UCSD-AML1 (cell line): ENCODE results near the gene TTLL7.
"Not testable (repeated sequence)": the region's sequence is repeated elsewhere in the genome, so short reads cannot be mapped to it uniquely, and the experiment has no call there.

Experiments
- DNase-seq: peaks from one replicate; lab custom pipeline; 2025; ENCODE audit not compliant: unreplicated experiment; lab: John Stamatoyannopoulos, UW

The TTLL7 gene

DNA sequence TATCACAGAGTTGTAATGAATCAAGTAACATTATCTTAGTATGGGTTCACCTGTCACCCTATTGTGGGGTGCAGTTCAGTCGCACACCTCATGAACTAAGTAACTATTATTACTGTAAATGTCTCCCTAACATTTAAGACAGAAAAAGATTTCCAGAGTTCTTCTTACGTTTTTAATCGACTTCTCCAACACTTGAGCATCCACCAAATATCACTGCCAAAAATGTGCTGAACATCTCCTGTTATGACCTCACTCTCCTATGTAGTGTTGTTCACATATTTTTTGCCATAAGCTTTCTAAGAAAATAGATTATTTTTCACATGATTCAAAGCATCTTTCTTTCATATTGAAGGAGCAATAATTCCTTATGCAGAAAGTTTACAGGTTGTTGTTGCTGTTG lies 1.3 kb downstream of the TTLL7 start:
- DNase-seq: no peak

DNA sequence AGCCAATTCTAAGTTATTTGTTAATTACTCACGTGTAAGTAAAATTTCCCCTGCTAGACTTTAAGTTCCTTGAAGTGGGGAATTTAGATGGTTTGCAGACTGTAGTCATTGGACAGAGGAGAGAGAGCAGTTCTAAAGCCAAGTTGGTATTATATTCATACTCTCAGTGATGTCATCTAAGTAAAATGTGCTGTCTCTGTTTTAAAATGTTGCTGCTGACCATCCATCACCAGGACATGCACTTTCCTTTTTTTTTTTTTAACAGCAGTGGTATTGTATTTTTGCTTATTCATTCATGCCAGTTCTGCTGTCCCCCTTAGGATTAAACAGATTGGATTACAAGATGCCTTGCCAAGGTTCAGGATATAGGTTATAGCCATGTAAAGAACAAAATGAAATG lies 2.3 kb downstream of the TTLL7 start:
- no peak for DNase-seq

DNA sequence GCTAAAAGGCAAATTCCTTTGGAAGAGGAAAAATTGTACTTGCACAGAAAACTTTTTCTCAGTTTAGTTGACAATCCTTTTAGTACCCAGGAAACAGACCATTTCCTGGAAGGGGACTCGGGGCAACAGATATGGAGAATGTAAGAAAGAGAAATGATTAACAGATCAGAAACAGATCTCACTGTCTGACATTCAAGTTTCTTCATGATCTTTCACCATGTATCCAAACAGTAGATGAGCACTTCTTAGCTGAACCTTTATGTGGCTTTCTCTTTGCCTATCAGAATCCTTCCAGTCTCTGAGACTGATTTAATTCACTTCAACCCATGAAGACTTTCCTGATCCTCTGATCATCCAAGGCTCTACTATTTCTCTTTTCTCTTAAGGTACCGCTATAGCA lies 2.7 kb downstream of the TTLL7 start:
- no peak for DNase-seq

DNA sequence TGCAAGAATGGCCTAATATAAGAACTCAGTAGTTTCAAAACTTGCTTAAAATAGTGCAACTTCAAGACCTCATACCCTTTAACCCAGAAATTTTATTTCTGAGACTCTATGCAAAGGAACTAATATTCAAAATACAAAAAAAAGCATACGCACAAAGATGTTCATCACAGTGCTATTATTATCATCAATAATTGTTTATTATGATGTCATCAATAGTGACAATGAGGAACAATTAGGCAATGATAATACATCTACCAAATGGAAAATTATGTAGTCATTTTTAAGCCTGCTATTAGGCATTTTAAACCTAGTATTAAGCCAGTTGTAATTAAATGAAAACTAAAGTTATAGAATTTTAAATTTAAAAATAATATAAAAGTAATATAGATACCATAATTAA lies 3.3 kb downstream of the TTLL7 start:
- no peak for DNase-seq

DNA sequence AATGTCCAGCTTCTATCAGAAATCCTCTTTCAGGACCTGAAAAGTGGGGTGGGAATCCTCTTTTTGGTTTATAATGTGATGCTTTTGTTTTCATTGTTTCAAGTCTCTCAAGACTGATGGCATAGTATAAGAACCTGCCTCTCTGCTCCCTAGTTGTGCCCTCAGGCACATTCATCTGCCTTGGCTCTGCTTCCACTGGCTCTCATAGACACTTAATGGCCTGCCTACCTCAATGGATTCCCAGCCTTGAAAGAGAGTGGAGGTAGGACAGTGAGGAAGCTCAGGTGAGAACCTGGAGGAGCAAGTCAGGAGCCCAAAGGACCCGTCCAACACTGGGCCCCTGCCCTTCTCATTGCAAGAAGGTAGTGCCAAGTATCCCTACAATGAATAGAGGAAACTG lies 4.8 kb downstream of the TTLL7 start:
- no peak for DNase-seq

DNA sequence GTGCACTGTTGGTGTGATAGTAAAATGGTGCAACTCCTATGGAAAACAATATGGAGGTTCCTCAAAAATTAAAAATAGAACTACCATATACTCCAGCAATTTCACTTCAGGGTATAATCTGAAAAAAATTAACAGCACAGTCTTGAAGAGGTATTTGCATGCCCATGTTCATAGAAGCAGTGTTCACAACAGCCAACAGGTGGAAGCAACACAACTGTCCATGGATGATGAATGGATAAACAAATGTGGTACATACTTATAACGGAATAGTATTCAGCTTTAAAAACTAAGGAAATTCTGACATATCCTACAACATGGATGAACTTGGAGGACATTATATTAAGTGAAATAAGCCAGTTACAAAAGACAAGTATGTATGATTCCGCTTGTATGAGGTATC lies 8.2 kb downstream of the TTLL7 start:
- DNase-seq: no peak

DNA sequence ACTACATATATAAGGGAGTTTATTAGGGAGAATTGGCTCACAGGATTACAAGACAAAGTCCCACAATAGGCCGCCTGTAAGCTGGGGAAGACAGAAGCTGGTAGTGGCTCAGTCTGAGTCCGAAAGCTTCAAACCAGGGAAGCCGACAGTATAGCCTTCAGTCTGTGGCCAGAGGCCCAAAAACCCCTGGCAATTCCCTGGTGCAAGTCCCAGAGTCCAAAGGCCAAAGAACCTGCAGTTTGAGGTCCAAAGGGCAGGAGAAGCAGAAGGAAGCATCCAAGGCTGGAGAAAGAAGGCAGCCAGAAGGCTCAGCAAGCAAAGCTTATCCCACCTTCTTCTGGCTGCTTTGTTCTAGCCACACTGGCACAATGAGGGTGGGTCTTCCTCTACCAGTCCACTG lies 13.9 kb downstream of the TTLL7 start:
- DNase-seq: no peak

DNA sequence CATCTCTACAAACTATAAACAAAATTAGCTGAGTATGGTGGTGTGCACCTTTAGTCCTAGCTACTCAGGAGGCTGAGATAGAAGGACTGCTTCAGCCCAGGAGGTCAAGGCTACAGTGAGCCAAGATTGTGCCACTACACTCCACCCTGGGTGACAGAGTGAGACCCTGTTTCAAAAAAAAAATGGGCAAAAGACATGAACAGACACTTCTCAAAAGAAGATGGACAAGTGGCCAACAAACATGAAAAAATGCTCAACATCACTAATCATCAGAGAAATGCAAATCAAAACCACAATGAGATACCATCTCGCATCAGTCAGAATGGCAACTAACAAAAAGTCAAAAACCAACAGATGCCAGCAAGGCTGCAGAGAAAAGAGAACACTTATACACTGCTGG lies 15.0 kb downstream of the TTLL7 start:
- not testable (repeated sequence) for DNase-seq

DNA sequence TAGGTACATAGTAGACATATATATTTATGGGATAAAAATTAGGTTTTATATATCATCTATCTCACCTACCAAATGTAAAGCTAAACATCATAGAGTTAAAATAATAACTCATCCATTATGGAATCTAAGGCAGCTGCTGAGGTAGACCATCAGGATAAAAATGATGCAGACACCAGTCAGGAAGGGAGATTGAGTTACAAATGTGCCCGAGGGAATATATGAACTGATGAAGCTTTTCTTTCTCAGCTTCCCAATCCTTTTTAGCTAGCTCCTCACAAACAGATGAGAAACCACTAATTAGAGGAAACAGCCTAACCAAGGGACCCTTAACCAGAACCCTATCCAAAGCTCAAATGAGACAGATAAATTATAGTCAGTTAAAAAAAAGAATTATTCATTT lies 20.9 kb downstream of the TTLL7 start:
- no peak for DNase-seq

DNA sequence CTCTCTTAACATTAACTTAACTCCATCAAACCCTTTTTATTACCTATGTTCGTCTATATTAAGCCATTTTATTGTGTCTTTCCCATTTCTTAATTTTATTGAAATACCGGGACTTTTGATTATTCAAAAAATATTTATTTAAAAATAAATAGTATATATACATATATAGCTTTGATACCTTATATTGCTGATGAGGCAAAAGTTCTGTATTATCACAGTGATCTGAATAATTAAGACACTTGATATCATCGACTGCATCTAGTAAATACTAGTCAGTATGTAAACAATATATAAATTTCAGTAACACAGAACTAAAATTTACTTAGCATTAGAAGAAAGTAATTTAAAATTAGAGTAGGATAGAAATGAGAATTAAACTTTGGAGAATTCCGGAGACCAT lies 22.0 kb downstream of the TTLL7 start:
- no peak for DNase-seq

DNA sequence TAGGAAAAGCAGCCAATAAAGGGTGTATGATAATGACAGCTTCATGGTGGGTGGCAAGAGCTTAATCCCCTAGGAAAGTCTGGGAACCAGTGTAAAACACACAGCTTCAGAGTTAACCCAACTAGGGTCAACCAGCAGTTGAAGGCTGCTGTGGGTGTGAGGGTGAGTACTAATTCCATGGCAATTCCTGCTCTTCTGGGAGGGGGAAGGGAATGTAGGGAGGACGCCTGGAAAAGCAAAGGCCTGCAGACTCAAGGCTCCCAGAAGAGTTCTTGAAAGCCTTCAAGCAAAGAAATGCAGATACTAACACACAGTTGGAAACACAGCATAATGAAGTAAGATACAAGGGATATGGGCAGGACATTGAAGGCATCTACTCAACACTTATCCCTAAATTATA lies 28.1 kb downstream of the TTLL7 start:
- DNase-seq: no peak

DNA sequence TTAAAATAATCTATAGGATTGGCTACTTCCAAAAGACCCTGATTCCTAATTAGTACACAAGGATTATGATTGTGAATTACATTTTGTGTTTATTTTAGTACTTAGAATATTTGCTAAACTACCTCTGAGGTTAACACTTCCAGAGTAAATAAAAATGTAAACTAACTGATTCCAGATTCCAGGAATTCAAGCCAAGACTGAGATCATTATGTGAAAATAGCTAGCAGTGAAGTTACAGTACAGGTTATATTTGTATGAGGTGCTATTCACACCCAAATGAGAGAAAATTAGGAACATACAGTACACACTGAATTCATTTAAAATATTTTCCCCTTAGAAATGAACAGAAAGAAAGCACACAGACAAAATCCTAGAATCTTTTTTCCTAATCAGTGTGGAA lies 28.8 kb downstream of the TTLL7 start:
- DNase-seq: no peak

DNA sequence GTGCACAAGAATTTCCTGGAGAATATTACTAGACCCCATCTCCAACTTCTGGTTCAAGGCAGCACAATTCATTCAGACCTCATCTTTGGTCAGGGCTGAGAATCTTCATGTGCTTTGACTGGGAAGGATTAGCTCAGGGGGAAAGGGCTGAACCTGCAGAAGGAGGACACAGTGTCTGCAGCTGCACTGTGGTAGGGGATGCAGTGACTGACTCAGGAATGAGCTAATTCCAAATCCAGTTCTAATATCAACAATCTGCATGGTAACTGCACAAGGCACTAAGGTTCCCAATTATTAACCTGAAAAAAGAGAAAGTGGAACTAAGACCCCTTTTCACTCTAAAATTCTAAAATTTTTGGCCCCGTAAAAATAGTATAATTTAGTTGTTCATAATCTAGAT lies 31.6 kb downstream of the TTLL7 start:
- DNase-seq: no peak

DNA sequence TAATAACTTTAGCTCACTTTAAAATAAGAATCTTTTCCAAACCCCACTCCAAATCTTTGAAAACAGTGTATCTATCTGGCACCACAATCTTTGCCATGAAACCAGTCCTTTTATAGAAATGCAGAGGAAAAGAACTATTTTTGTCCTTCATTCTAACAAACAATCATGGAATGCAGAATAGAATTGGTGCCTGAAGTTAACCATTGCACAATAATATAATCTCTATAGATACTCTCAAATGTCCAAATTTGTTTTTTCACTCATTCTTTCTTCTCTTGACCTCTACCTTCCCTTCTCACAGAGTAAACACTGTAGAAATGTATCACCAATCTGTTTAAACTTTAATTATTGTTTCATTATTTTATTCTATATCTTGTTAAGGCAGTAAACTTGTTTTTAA lies 34.8 kb downstream of the TTLL7 start:
- DNase-seq: no peak

DNA sequence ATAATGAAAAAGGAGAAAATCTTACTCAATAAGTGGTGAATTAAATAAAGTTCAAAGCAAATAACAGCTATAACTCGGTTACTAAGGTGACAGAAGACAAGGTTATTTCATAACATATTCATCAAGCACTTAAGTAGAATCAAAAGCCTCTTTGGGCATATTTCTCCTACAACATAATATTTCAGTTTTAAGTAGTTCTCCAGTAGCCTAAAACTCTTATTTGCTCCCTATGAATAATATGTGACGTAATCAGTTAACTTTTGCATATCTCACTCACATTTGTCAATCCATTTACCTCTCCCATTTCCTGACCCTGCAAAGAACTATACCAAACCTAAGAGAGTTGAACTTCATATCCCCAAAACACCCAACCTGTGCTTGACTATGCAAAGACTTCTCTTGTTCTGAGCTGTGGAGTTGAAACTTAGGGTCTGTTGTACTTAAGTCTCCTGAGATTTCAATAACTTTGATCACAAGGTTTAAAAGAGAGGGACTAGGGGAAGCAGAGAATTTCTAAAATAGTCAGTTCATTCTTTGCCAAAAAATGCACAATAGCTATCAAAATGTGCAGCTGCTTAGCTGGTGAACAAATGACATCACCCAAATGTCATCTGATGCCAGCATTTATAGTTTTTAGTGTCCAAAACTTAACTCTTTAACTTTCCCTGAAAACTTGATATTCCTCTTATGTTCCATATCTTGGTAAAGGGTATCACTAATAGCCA lies 37.2 kb downstream of the TTLL7 start:
- DNase-seq: no peak

DNA sequence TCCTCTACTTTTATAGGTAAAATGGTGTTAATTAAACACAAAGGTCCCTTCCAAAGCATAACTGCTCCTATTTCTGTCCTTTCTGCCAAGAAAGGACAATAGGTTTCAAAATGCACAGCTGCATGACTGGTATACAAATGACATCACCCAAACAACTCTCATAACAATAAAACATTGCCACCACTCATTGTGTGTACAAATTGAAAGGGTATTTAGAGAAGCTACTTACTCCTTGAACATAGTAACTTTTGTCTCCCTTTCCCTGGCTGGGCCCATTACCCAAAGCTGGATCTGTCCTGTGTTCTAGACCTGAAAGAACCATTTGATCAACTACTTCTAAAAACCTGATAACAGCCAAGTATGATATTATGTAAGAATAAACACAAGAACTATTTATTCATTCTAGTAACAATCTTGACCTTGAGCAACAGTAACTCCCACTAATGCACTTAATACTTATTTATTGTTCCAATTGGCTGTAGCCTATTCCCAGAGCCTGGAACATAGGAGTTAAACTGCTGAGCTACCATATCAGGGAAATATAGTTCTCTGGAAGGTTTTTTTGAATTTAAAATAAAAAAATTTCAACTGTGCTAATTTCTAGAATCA lies 38.2 kb downstream of the TTLL7 start:
- DNase-seq: no peak

DNA sequence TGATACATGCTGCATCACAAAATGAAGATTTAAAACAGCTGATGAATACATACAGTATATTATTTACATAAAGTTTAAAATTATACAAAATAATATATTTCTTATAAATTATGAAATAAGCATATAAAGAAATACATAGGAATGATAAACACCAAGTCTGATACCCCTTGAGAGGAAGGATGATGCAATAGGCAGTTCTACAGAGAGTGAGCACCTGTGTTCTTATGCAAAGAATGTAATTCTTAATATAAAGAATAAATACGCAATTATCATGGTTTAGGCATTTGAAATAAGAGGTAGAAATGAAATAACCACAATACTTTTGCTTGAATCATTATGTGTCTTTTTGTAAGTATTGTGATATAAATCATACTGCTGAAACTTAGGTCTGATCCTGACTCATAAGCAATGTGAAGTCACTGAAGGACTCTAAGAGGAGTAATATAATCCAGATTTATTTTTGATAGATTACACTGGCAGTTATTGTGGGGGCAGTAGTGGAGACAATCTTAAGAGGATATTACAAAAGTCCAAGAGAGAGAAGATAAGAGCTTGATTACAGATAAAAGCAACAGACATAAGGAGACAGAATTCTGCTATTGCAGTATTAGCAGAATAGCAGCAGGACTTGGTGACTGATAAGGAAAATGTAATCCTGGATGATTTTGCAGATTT lies 39.0 kb downstream of the TTLL7 start:
- no peak for DNase-seq

DNA sequence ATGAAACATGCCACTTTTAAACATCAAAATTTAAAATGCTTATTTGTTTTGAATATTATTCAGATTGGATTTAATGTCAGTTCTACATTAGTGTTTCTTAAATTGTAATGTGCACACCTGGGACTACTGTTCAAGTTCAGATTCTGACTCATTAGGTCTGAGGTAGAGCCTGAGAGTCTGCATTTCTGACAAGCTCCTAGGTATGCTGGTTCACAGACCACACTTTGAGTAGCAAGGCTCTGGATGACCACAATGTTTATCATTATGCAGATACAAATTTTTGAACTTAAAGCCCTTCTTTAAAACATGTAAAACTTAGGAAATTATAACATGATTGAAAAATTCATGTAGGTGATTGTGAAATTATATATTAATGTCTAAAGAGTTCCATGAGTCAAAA lies 40.2 kb downstream of the TTLL7 start:
- DNase-seq: no peak

DNA sequence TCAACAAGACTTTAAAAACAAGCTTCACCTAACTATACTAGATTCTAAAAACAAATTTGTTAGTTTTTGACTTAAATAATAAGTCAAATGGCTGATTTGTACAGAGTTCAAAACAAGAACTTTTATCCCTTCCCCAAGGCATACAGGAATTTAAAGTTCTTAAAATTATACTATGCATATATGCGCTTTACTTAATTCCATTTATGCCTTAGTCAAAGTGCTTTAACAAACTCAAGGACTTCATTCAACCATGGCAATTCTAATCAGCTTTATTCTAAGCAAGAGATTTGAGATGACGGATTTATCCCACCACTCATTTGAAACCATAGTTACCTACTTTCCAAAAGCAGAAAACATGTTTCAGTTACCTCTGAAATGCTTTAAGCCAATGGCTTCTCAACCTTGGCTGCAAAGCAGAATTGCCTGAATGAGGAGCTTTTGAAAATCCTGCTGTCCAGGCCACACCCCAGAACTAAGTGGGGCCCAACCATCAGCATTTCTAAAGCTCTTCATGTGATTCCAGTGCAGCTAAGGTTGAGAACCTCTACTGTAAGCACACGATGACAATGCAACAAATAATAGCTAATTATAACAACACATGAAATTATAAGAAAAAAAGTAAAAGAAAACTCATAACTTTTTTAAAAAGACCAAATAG lies 44.6 kb downstream of the TTLL7 start:
- no peak for DNase-seq

DNA sequence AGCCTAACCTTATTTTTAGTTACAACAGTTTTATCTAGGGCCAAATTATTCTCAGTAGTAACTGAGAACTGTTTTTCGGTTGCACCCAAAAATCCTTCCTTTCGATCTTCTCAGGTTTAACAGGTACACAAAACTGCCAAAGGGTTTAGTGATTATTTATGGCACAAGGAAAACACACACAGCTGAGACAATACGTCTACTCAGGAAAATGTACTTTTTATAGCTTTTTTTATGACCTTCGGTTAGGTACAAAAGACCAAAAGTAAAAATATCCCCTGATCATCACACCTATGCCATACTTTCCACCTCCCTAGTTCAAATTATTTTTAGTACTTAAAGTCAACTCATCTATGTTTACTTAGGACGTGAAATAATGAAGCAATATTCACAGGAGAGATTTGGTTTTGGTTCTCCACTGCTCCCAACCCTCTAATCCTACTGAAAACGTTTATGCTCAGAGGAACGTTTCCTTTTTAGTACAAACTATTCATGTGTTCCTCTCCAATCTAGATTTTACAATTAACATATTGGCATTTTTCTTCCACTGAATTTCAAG lies 48.7 kb downstream of the TTLL7 start:
- DNase-seq: no peak

DNA sequence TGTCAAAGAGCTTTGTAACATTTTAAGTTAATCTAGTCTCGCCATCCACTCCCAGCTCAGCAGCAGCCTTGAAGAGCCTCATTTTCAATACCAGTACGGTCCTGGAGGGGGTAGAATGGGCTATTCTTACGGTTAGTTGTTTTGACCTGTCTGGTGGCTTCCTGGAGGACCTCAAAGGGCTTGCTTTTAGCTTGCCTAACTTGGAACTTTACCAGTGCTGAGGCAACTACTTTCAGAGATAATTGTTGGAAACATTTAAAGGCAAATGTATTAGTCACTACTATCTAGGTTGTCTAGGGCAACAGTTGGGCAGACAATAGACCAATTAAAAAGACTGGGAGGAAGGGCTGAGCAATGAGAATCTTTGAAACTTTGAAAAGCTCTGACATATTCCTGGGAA lies 56.0 kb downstream of the TTLL7 start:
- DNase-seq: no peak

DNA sequence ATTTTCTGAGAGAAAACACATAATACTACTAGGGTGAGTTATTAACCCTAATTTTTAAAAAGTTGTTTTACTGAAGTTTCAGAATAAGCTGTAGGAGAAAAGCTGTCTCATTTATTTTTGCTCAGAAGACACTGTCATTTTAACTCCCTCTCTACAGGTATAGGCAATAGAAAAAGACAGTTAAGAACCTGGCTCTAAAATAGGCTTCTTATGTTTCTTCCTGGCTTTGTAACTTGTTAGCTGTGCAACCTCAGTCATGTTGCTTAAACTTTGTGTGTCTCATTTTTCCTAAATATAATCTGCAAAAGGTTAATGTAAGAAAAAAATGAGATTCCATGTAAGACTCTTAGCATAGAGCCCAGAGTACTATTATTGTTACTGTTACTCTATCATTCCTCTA lies 64.4 kb downstream of the TTLL7 start:
- no peak for DNase-seq
